Measurements from ENCODE around the gene EFNA5.
A peak's percentile ranks its signal among the peaks of the same experiment; 100 is the strongest.

EFNA5 gene

GRCh38 chr5:107544476-107544875 is 126.3 kb downstream of the EFNA5 start:
- no peak overlapping the region for H3K4me3 ChIP-seq (ENCODE audit: low read length)
- DNase-seq = no peak
- no peak overlapping the region for H3K56ac ChIP-seq (ENCODE audit: low read length)
- peaks cover 14% of the 10 kb centered on the region for H3K79me1 ChIP-seq (ENCODE audit: low read length)
- no peak overlapping the region for H4K5ac ChIP-seq (ENCODE audit: low read length)
- peaks cover 5% of the 10 kb centered on the region for H3K79me2 ChIP-seq (ENCODE audit: control insufficient read depth, insufficient read depth, low read length)
- H3K27me3 ChIP-seq (ENCODE audit: insufficient read depth, low read length, poor library complexity) = no peaks in the 10 kb centered on the region
- H3K18ac ChIP-seq (ENCODE audit: low read length) = no peak overlapping the region
- H3K23ac ChIP-seq (ENCODE audit: low read length) = no peak overlapping the region
- no peaks in the 10 kb centered on the region for H3K36me3 ChIP-seq (ENCODE audit: control insufficient read depth, insufficient read depth, low read length)
- no peak overlapping the region for H3K4me2 ChIP-seq (ENCODE audit: low read length)
- peaks cover 1% of the 10 kb centered on the region for H3K4me1 ChIP-seq (ENCODE audit: control insufficient read depth, low read depth, low read length)
- H2BK5ac ChIP-seq (ENCODE audit: low read length) = no peak overlapping the region
- no peak overlapping the region for H2BK15ac ChIP-seq (replicated peaks; ENCODE audit: low read depth)
- no peak overlapping the region for H4K8ac ChIP-seq (ENCODE audit: low read depth, low read length)
- H2BK120ac ChIP-seq (ENCODE audit: low read depth, low read length) = no peak overlapping the region
- no peak overlapping the region for H2AK5ac ChIP-seq (ENCODE audit: low read length)
- H3K9ac ChIP-seq (ENCODE audit: low read length) = no peak overlapping the region
- no CpG with 5 or more reads among the region's 3 CpGs for WGBS (ENCODE audit: extremely low coverage, insufficient coverage, low lambda C conversion rate)
- H3K27ac ChIP-seq (ENCODE audit: low read depth, low read length) = no peak overlapping the region
- H3K4ac ChIP-seq (ENCODE audit: low read depth, low read length) = no peak overlapping the region

GRCh38 chr5:107543868-107544267 is 126.9 kb downstream of the EFNA5 start:
- Histone ChIP-seq H2BK120ac (ENCODE audit: low read depth, low read length) (no peak overlapping the region), H3K23ac (ENCODE audit: low read length) (no peak overlapping the region), H3K9ac (ENCODE audit: low read length) (no peak overlapping the region), H3K18ac (ENCODE audit: low read length) (no peak overlapping the region), H4K5ac (ENCODE audit: low read length) (no peak overlapping the region), H3K27me3 (ENCODE audit: insufficient read depth, low read length, poor library complexity) (no peaks in the 10 kb centered on the region), H2AK5ac (ENCODE audit: low read length) (no peak overlapping the region), H3K4ac (ENCODE audit: low read depth, low read length) (no peak overlapping the region), H3K4me2 (ENCODE audit: low read length) (no peak overlapping the region), H3K4me1 (ENCODE audit: control insufficient read depth, low read depth, low read length) (peaks cover 1% of the 10 kb centered on the region), H3K36me3 (ENCODE audit: control insufficient read depth, insufficient read depth, low read length) (no peaks in the 10 kb centered on the region), H3K4me3 (ENCODE audit: low read length) (no peak overlapping the region), H3K79me1 (ENCODE audit: low read length) (peaks cover 15% of the 10 kb centered on the region), H3K79me2 (ENCODE audit: control insufficient read depth, insufficient read depth, low read length) (peaks cover 7% of the 10 kb centered on the region), H3K56ac (ENCODE audit: low read length) (no peak overlapping the region), H2BK15ac (replicated peaks; ENCODE audit: low read depth) (no peak overlapping the region), H4K8ac (ENCODE audit: low read depth, low read length) (no peak overlapping the region), H3K27ac (ENCODE audit: low read depth, low read length) (no peak overlapping the region), H2BK5ac (ENCODE audit: low read length) (no peak overlapping the region)
- no CpG with 5 or more reads among the region's 6 CpGs for WGBS (ENCODE audit: extremely low coverage, insufficient coverage, low lambda C conversion rate)
- no peak for DNase-seq

- Histone ChIP-seq H3K4me1 (ENCODE audit: control insufficient read depth, low read depth, low read length) (peaks cover 1% of the 10 kb centered on the region), H2AK5ac (ENCODE audit: low read length) (no peak overlapping the region), H2BK15ac (replicated peaks; ENCODE audit: low read depth) (no peak overlapping the region), H3K56ac (ENCODE audit: low read length) (no peak overlapping the region), H4K8ac (ENCODE audit: low read depth, low read length) (no peak overlapping the region), H3K4ac (ENCODE audit: low read depth, low read length) (peak overlapping the region; percentile 36), H2BK120ac (ENCODE audit: low read depth, low read length) (no peak overlapping the region), H3K79me2 (ENCODE audit: control insufficient read depth, insufficient read depth, low read length) (peaks cover 5% of the 10 kb centered on the region), H3K9ac (ENCODE audit: low read length) (no peak overlapping the region), H2BK5ac (ENCODE audit: low read length) (no peak overlapping the region), H3K23ac (ENCODE audit: low read length) (no peak overlapping the region), H3K36me3 (ENCODE audit: control insufficient read depth, insufficient read depth, low read length) (no peaks in the 10 kb centered on the region), H3K18ac (ENCODE audit: low read length) (no peak overlapping the region), H3K4me2 (ENCODE audit: low read length) (no peak overlapping the region), H3K79me1 (ENCODE audit: low read length) (peaks cover 17% of the 10 kb centered on the region), H3K27ac (ENCODE audit: low read depth, low read length) (no peak overlapping the region), H3K4me3 (ENCODE audit: low read length) (no peak overlapping the region), H4K5ac (ENCODE audit: low read length) (no peak overlapping the region), H3K27me3 (ENCODE audit: insufficient read depth, low read length, poor library complexity) (no peaks in the 10 kb centered on the region)
- no CpG with 5 or more reads among the region's 7 CpGs for WGBS (ENCODE audit: extremely low coverage, insufficient coverage, low lambda C conversion rate)
- DNase-seq = no peak
Measured at GRCh38 chr5:107542831-107543231, 127.9 kb downstream of the EFNA5 start.

- peaks cover 17% of the 10 kb centered on the region for H3K79me1 ChIP-seq (ENCODE audit: low read length)
- H4K5ac ChIP-seq (ENCODE audit: low read length) = no peak overlapping the region
- no peak overlapping the region for H3K4me3 ChIP-seq (ENCODE audit: low read length)
- no peak overlapping the region for H3K56ac ChIP-seq (ENCODE audit: low read length)
- DNase-seq = no peak
- no peaks in the 10 kb centered on the region for H3K36me3 ChIP-seq (ENCODE audit: control insufficient read depth, insufficient read depth, low read length)
- peak overlapping the region; percentile 51 for H3K18ac ChIP-seq (ENCODE audit: low read length)
- H2BK15ac ChIP-seq (replicated peaks; ENCODE audit: low read depth) = no peak overlapping the region
- no peak overlapping the region for H3K9ac ChIP-seq (ENCODE audit: low read length)
- H4K8ac ChIP-seq (ENCODE audit: low read depth, low read length) = no peak overlapping the region
- H3K27me3 ChIP-seq (ENCODE audit: insufficient read depth, low read length, poor library complexity) = no peaks in the 10 kb centered on the region
- peak overlapping the region; percentile 36 for H3K4ac ChIP-seq (ENCODE audit: low read depth, low read length)
- peaks cover 5% of the 10 kb centered on the region for H3K79me2 ChIP-seq (ENCODE audit: control insufficient read depth, insufficient read depth, low read length)
- no peak overlapping the region for H3K4me2 ChIP-seq (ENCODE audit: low read length)
- no CpG with 5 or more reads among the region's 4 CpGs for WGBS (ENCODE audit: extremely low coverage, insufficient coverage, low lambda C conversion rate)
- H2AK5ac ChIP-seq (ENCODE audit: low read length) = no peak overlapping the region
- no peak overlapping the region for H3K27ac ChIP-seq (ENCODE audit: low read depth, low read length)
- no peak overlapping the region for H2BK120ac ChIP-seq (ENCODE audit: low read depth, low read length)
- H3K23ac ChIP-seq (ENCODE audit: low read length) = no peak overlapping the region
- no peak overlapping the region for H2BK5ac ChIP-seq (ENCODE audit: low read length)
- H3K4me1 ChIP-seq (ENCODE audit: control insufficient read depth, low read depth, low read length) = peaks cover 1% of the 10 kb centered on the region
Measured at GRCh38 chr5:107542428-107542827, 128.3 kb downstream of the EFNA5 start.

- Histone ChIP-seq H3K36me3 (ENCODE audit: control insufficient read depth, insufficient read depth, low read length) (no peaks in the 10 kb centered on the region), H2AK5ac (ENCODE audit: low read length) (no peak overlapping the region), H3K79me2 (ENCODE audit: control insufficient read depth, insufficient read depth, low read length) (peaks cover 3% of the 10 kb centered on the region), H4K5ac (ENCODE audit: low read length) (no peak overlapping the region), H3K18ac (ENCODE audit: low read length) (no peak overlapping the region), H3K9ac (ENCODE audit: low read length) (no peak overlapping the region), H3K4me3 (ENCODE audit: low read length) (no peak overlapping the region), H3K27me3 (ENCODE audit: insufficient read depth, low read length, poor library complexity) (no peaks in the 10 kb centered on the region), H3K79me1 (ENCODE audit: low read length) (peaks cover 13% of the 10 kb centered on the region), H2BK5ac (ENCODE audit: low read length) (no peak overlapping the region), H3K4me1 (ENCODE audit: control insufficient read depth, low read depth, low read length) (peaks cover 1% of the 10 kb centered on the region), H3K4me2 (ENCODE audit: low read length) (no peak overlapping the region), H3K4ac (ENCODE audit: low read depth, low read length) (no peak overlapping the region), H3K56ac (ENCODE audit: low read length) (no peak overlapping the region), H4K8ac (ENCODE audit: low read depth, low read length) (no peak overlapping the region), H2BK15ac (replicated peaks; ENCODE audit: low read depth) (no peak overlapping the region), H3K23ac (ENCODE audit: low read length) (no peak overlapping the region), H2BK120ac (ENCODE audit: low read depth, low read length) (no peak overlapping the region), H3K27ac (ENCODE audit: low read depth, low read length) (no peak overlapping the region)
- no CpG with 5 or more reads among the region's 1 CpG for WGBS (ENCODE audit: extremely low coverage, insufficient coverage, low lambda C conversion rate)
- no peak for DNase-seq
Measured at GRCh38 chr5:107541400-107541799, 129.3 kb downstream of the EFNA5 start.

GRCh38 chr5:107539726-107540330 is 130.9 kb downstream of the EFNA5 start:
- Histone ChIP-seq H3K79me2 (ENCODE audit: control insufficient read depth, insufficient read depth, low read length) (peaks cover 4% of the 10 kb centered on the region), H4K5ac (ENCODE audit: low read length) (no peak overlapping the region), H3K27ac (ENCODE audit: low read depth, low read length) (no peak overlapping the region), H3K4me3 (ENCODE audit: low read length) (no peak overlapping the region), H2BK120ac (ENCODE audit: low read depth, low read length) (no peak overlapping the region), H4K8ac (ENCODE audit: low read depth, low read length) (no peak overlapping the region), H3K56ac (ENCODE audit: low read length) (no peak overlapping the region), H3K4me1 (ENCODE audit: control insufficient read depth, low read depth, low read length) (peaks cover 1% of the 10 kb centered on the region), H3K27me3 (ENCODE audit: insufficient read depth, low read length, poor library complexity) (no peaks in the 10 kb centered on the region), H2BK5ac (ENCODE audit: low read length) (no peak overlapping the region), H3K4ac (ENCODE audit: low read depth, low read length) (no peak overlapping the region), H3K18ac (ENCODE audit: low read length) (no peak overlapping the region), H2BK15ac (replicated peaks; ENCODE audit: low read depth) (no peak overlapping the region), H3K4me2 (ENCODE audit: low read length) (no peak overlapping the region), H2AK5ac (ENCODE audit: low read length) (no peak overlapping the region), H3K79me1 (ENCODE audit: low read length) (peaks cover 14% of the 10 kb centered on the region), H3K36me3 (ENCODE audit: control insufficient read depth, insufficient read depth, low read length) (no peaks in the 10 kb centered on the region), H3K9ac (ENCODE audit: low read length) (no peak overlapping the region), H3K23ac (ENCODE audit: low read length) (no peak overlapping the region)
- no CpG with 5 or more reads among the region's 4 CpGs for WGBS (ENCODE audit: extremely low coverage, insufficient coverage, low lambda C conversion rate)
- DNase-seq = peak; percentile 72

All from mesendoderm (in vitro differentiated cells).